Neural cell (in vitro differentiated cells): ENCODE measurements around the gene VWA3A. TPM values are rescaled to one million over a fixed set of nuclear protein-coding genes. Genes with fewer than 3 reads are reported as not detected.

Experiments used
- H2AFZ ChIP-seq: fragments of 200-600, 300-800 bp; sonication (generic), shearing (Covaris generic); 2 replicates; pipeline ENCODE4 v1.6.0; 2014; ENCODE audit warnings: low read depth, mild to moderate bottlenecking, antibody characterized with exemption, low read length, moderate library complexity
- H3F3A ChIP-seq: fragments of 200-600 bp; shearing (Covaris generic); 2 replicates; pipeline ENCODE4 v1.6.1; 2016; ENCODE audit warnings: mild to moderate bottlenecking, moderate library complexity, mixed read lengths, antibody characterized with exemption, low read length; ENCODE audit not compliant: insufficient read depth, poor library complexity, severe bottlenecking
- H3K27ac ChIP-seq: fragments of 200-600, 300-800 bp; sonication (generic), shearing (Covaris generic); 2 replicates; pipeline ENCODE4 v1.5.1; 2014; ENCODE audit warnings: mild to moderate bottlenecking, low read length, moderate library complexity
- H3K27me3 ChIP-seq: fragments of 300-800, 200-600 bp; sonication (generic), shearing (Covaris generic); 2 replicates; pipeline ENCODE4 v1.6.0; 2014; ENCODE audit warnings: mild to moderate bottlenecking, low read depth, low read length, moderate library complexity; ENCODE audit not compliant: insufficient read depth
- H3K36me3 ChIP-seq: fragments of 300-800, 200-600 bp; sonication (generic), shearing (Covaris generic); 2 replicates; pipeline ENCODE4 v1.5.1; 2014; ENCODE audit warnings: mild to moderate bottlenecking, antibody characterized with exemption, low read length, moderate library complexity; ENCODE audit not compliant: insufficient read depth
- H3K4me2 ChIP-seq: fragments of 300-800, 200-600 bp; sonication (generic), shearing (Covaris generic); 2 replicates; pipeline ENCODE4 v1.6.0; 2014; ENCODE audit warnings: mild to moderate bottlenecking, low read length
- H3K4me3 ChIP-seq: fragments of 300-800, 200-600 bp; sonication (generic), shearing (Covaris generic); 2 replicates; pipeline ENCODE4 v1.5.1; 2014; ENCODE audit warnings: mild to moderate bottlenecking, low read length, moderate library complexity
- H3K79me2 ChIP-seq: fragments of 200-600 bp; shearing (Covaris generic); replicated peaks from 2 replicates; pipeline ENCODE4 v1.6.0; 2014; ENCODE audit warnings: mild to moderate bottlenecking, low read length, moderate library complexity; ENCODE audit not compliant: insufficient read depth
- H3K9ac ChIP-seq: fragments of 300-800, 200-600 bp; sonication (generic), shearing (Covaris generic); 2 replicates; pipeline ENCODE4 v1.6.1; 2016; ENCODE audit warnings: mild to moderate bottlenecking, low read length, mixed read lengths
- H3K9me2 ChIP-seq: fragments of 200-600 bp; shearing (Covaris generic); 2 replicates; pipeline ENCODE4 v1.6.1; 2016; ENCODE audit warnings: mild to moderate bottlenecking, low read length, mixed read lengths; ENCODE audit not compliant: insufficient read depth
- H3K9me3 ChIP-seq: fragments of 200-600, 300-800 bp; sonication (generic), shearing (Covaris generic); 2 replicates; pipeline ENCODE4 v1.6.1; 2016; ENCODE audit warnings: mild to moderate bottlenecking, mixed run types, low read length, moderate library complexity, mixed read lengths
- H4K20me1 ChIP-seq: fragments of 200-600 bp; shearing (Covaris generic); 2 replicates; pipeline ENCODE4 v1.6.1; 2016; ENCODE audit warnings: mild to moderate bottlenecking, mixed run types; ENCODE audit not compliant: insufficient read depth
- EP300 ChIP-seq: fragments of 450-650 bp; conservative IDR thresholded peaks from 2 replicates; pipeline ENCODE4 v1.6.1; 2014; ENCODE audit warnings: antibody characterized with exemption, mild to moderate bottlenecking, moderate library complexity; ENCODE audit not compliant: poor library complexity, severe bottlenecking
- EZH2 ChIP-seq: fragments of 200-600, 300-800 bp; shearing (Covaris generic), sonication (generic); IDR thresholded peaks from 2 replicates; pipeline ENCODE4 v1.6.1; 2014; ENCODE audit warnings: antibody characterized with exemption, low read length, borderline replicate concordance, mild to moderate bottlenecking; ENCODE audit not compliant: insufficient read depth, poor library complexity, severe bottlenecking
- MXI1 ChIP-seq: fragments of 450-650 bp; conservative IDR thresholded peaks from 2 replicates; pipeline ENCODE4 v1.6.1; 2014; ENCODE audit warnings: antibody characterized with exemption, mild to moderate bottlenecking; ENCODE audit not compliant: poor library complexity, severe bottlenecking
- POLR2AphosphoS5 ChIP-seq: IDR thresholded peaks from 2 replicates; pipeline ENCODE4 v1.6.1; 2012
- RAD21 ChIP-seq: fragments of 450-650 bp; conservative IDR thresholded peaks from 2 replicates; pipeline ENCODE4 v1.6.1; 2014; ENCODE audit warnings: antibody characterized with exemption, mild to moderate bottlenecking, moderate library complexity
- SMC3 ChIP-seq: fragments of 450-650 bp; conservative IDR thresholded peaks from 2 replicates; pipeline ENCODE4 v1.6.1; 2014; ENCODE audit warnings: antibody characterized with exemption, mild to moderate bottlenecking, moderate library complexity; ENCODE audit not compliant: poor library complexity
- TAF1 ChIP-seq: IDR thresholded peaks from 2 replicates; pipeline ENCODE4 v1.6.1; 2012; ENCODE audit warnings: low read depth
- polyA plus RNA-seq: library from polyadenylated mRNA; depleted of rRNA; stranded (reverse); fragments of >200 nt; gene quantifications from 2 replicates; pipeline ENCODE4 v1.2.3, GENCODE V29; 2014
- TF ChIP-seq, protein P1 (sequence below): IDR thresholded peaks from 2 replicates; pipeline ENCODE4 v1.6.1; 2012; ENCODE audit warnings: borderline replicate concordance
- TF ChIP-seq, protein P2 (sequence below): fragments of 450-650 bp; IDR thresholded peaks from 2 replicates; pipeline ENCODE4 v1.5.1; 2014; ENCODE audit warnings: antibody characterized with exemption, mild to moderate bottlenecking, moderate library complexity; ENCODE audit not compliant: poor library complexity, severe bottlenecking

Gene VWA3A
- polyA plus RNA-seq, 1 donor from 2014 or later: 1.8 TPM

DNA sequence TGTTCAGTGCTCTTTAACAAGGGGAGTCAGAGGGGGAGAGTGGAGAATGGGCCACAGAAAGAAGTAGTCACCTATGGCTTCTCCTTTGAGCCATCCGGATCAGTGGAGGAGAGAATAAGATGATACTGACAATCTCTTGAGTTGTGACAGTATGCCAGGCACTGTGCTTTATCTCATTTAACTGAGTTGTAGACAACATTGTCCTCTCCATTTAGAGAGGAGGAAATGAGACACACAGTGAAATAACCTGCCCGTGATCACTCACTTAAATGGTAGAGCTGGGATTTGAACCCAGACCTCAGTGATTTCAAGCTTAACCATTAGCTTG is 95.9 kb downstream of the VWA3A start:
- no peak overlapping the region for H3K4me2 ChIP-seq
- no peaks in the 10 kb centered on the region for H3K9me3 ChIP-seq
- H3K27me3 ChIP-seq: no peaks in the 10 kb centered on the region
- H2AFZ ChIP-seq: no peak overlapping the region
- TF ChIP-seq, protein P1, sequence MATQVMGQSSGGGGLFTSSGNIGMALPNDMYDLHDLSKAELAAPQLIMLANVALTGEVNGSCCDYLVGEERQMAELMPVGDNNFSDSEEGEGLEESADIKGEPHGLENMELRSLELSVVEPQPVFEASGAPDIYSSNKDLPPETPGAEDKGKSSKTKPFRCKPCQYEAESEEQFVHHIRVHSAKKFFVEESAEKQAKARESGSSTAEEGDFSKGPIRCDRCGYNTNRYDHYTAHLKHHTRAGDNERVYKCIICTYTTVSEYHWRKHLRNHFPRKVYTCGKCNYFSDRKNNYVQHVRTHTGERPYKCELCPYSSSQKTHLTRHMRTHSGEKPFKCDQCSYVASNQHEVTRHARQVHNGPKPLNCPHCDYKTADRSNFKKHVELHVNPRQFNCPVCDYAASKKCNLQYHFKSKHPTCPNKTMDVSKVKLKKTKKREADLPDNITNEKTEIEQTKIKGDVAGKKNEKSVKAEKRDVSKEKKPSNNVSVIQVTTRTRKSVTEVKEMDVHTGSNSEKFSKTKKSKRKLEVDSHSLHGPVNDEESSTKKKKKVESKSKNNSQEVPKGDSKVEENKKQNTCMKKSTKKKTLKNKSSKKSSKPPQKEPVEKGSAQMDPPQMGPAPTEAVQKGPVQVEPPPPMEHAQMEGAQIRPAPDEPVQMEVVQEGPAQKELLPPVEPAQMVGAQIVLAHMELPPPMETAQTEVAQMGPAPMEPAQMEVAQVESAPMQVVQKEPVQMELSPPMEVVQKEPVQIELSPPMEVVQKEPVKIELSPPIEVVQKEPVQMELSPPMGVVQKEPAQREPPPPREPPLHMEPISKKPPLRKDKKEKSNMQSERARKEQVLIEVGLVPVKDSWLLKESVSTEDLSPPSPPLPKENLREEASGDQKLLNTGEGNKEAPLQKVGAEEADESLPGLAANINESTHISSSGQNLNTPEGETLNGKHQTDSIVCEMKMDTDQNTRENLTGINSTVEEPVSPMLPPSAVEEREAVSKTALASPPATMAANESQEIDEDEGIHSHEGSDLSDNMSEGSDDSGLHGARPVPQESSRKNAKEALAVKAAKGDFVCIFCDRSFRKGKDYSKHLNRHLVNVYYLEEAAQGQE: no peak
- TF ChIP-seq TAF1 (no peak), MXI1 (no peak)
- H3K27ac ChIP-seq: no peak overlapping the region
- no peaks in the 10 kb centered on the region for H3F3A ChIP-seq
- no peak overlapping the region for H3K9ac ChIP-seq
- no peaks in the 10 kb centered on the region for H3K9me2 ChIP-seq
- H4K20me1 ChIP-seq: no peaks in the 10 kb centered on the region
- H3K36me3 ChIP-seq: no peaks in the 10 kb centered on the region
- H3K79me2 ChIP-seq: no peaks in the 10 kb centered on the region
- no peak overlapping the region for H3K4me3 ChIP-seq

DNA sequence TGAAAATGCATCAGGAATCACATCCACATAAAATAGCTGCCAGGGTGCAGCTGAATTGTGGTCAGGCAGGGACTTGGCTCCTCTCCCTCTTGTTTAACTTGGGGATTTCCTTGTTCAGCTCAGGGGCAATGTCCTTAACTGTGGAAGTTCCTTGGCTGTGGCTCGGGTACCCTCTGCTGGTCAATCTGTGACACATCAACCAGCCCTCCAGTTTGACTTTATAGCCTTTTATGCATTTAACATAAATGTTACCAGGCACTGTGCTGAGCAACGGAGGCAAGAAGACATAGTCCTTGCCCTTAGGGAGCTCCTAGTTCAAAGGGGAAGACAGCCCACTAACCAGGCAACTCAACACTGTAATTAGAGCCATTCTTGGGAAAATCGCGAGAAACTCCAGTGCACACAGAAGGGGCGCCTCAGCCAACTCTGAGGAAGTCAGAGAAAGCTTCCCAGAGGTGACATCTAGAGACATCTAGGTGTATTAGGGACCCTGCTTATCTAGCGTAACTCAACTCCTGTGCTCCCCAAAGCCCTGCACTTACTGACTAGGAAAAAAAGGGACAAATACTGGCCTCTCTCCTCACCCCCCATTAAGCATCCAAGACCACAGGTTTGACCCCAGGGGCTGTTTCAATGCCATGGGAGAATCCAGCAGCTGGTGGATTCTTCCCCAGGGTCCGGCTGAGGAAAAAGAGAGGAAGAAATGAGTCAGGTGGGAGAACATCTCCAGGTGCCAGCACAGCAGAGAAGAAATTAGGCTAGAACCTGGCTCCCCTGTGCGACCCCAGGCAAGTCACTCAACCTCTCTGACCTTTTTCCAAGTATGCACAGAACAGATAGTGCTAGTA is 96.5 kb downstream of the VWA3A start:
- TF ChIP-seq, protein P2, sequence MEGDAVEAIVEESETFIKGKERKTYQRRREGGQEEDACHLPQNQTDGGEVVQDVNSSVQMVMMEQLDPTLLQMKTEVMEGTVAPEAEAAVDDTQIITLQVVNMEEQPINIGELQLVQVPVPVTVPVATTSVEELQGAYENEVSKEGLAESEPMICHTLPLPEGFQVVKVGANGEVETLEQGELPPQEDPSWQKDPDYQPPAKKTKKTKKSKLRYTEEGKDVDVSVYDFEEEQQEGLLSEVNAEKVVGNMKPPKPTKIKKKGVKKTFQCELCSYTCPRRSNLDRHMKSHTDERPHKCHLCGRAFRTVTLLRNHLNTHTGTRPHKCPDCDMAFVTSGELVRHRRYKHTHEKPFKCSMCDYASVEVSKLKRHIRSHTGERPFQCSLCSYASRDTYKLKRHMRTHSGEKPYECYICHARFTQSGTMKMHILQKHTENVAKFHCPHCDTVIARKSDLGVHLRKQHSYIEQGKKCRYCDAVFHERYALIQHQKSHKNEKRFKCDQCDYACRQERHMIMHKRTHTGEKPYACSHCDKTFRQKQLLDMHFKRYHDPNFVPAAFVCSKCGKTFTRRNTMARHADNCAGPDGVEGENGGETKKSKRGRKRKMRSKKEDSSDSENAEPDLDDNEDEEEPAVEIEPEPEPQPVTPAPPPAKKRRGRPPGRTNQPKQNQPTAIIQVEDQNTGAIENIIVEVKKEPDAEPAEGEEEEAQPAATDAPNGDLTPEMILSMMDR: peak; percentile 92
- TF ChIP-seq MXI1 (no peak), SMC3 (peak; percentile 88), RAD21 (peak; percentile 93)
- Histone ChIP-seq H2AFZ (no peak overlapping the region), H3K4me3 (peak overlapping the region; percentile 93), H3K9ac (peak overlapping the region; percentile 63), H3K4me2 (no peak overlapping the region), H3K79me2 (no peaks in the 10 kb centered on the region), H3K9me3 (no peaks in the 10 kb centered on the region), H3F3A (no peaks in the 10 kb centered on the region), H4K20me1 (no peaks in the 10 kb centered on the region), H3K27ac (no peak overlapping the region), H3K36me3 (no peaks in the 10 kb centered on the region), H3K9me2 (no peaks in the 10 kb centered on the region), H3K27me3 (no peaks in the 10 kb centered on the region)

DNA sequence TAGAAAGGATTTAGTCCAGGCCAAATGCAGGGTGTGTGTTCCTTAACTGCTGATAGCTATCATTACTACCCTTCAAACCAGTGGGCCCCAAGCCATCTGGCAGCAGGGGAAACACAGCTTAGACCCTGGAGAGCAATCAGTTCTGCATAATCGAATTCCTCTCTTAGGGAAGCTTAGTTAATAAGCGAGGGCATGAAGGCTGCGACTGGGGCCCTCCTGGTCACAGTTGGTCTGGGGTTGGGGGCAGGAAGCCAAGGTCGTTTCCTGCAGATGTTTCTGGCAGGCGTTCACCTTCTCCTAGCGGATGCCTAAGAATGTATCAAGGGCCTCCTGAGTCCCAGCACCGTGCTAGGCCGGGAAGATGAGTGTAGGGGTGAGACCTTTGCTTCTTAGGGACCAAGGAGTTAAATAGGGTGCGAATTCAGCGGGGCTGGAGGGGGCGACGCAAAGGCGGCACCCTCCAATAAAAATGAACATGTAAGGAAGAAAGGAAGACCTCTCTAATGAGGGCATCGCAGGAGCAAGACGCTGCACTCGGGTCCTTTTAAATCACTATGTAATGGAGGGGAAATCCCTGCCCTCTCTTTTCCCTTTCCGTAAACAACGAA is 97.2 kb downstream of the VWA3A start:
- no peaks in the 10 kb centered on the region for H3F3A ChIP-seq
- peak overlapping the region; percentile 5 for H2AFZ ChIP-seq
- H3K36me3 ChIP-seq: no peaks in the 10 kb centered on the region
- peak overlapping the region; percentile 93 for H3K4me3 ChIP-seq
- no peaks in the 10 kb centered on the region for H3K9me2 ChIP-seq
- peak overlapping the region; percentile 48 for H3K4me2 ChIP-seq
- H4K20me1 ChIP-seq: no peaks in the 10 kb centered on the region
- no peak overlapping the region for H3K27ac ChIP-seq
- no peaks in the 10 kb centered on the region for H3K9me3 ChIP-seq
- H3K9ac ChIP-seq: peak overlapping the region; percentile 63
- TF ChIP-seq, protein P2: no peak
- TF ChIP-seq, protein P1: no peak
- TF ChIP-seq MXI1: no peak
- TF ChIP-seq SMC3: no peak
- no peak for TF ChIP-seq EZH2
- no peak for TF ChIP-seq EP300
- TF ChIP-seq RAD21: no peak
- no peak for TF ChIP-seq TAF1
- no peak for TF ChIP-seq POLR2AphosphoS5
- H3K79me2 ChIP-seq: no peaks in the 10 kb centered on the region
- H3K27me3 ChIP-seq: no peaks in the 10 kb centered on the region
